A549 treated with AZD2906 at 1 μM for 4 hours (cell line): ENCODE results near the gene FNTB. TPM values are rescaled to one million over a fixed set of nuclear protein-coding genes. Genes with fewer than 3 reads are reported as not detected.

Experiments used
- total RNA-seq: library from RNA; stranded (reverse); fragments of 200-300 nt; extraction: Qiagen RNA extraction; gene quantifications from 5 replicates; pipeline ENCODE4 v1.2.3, GENCODE V29; 2022

FNTB gene
- total RNA-seq = 21.7 to 25.6 TPM (median 23.7 TPM) in 5 replicates

GRCh38 chr14:64986648-64987437, at the start of gene FNTB:
FNTB (plus strand) TSS chr14:64986895; CDS start chr14:64986954, 59 bp downstream.

GRCh38 chr14:64942531-64943111, 44.1 kb upstream of the FNTB start, which contains the start of gene GPX2:
GPX2 (minus strand) TSS chr14:64942745; CDS start chr14:64942726, 19 bp downstream.

GRCh38 chr14:64971943-64972791, 14.5 kb upstream of the FNTB start, which contains the start of gene RAB15:
RAB15 (minus strand) TSS chr14:64972336; CDS start chr14:64972076, 260 bp downstream.

GRCh38 chr14:65102441-65103149, 115.9 kb downstream of the FNTB start, which contains the start of gene MAX:
MAX (minus strand) TSS chr14:65102517; CDS start chr14:65102339, 178 bp downstream.

Other genes with a start within 250 kb of the FNTB start
- 1.4 to 1.7 TPM (median 1.5 TPM) in 5 replicates for gene SPTB, start 107.0 kb upstream of the FNTB start, total RNA-seq
- 74.3 to 119 TPM (median 76.4 TPM) in 5 replicates for gene CHURC1, start 72.4 kb upstream of the FNTB start, total RNA-seq
- gene GPX2, start 44.1 kb upstream of the FNTB start, total RNA-seq = 162 to 290 TPM (median 186 TPM) in 5 replicates
- gene RAB15, start 14.6 kb upstream of the FNTB start, total RNA-seq = 17.8 to 20.0 TPM (median 19.7 TPM) in 5 replicates
- 56.2 to 74.8 TPM (median 58.1 TPM) in 5 replicates for gene MAX, start 115.6 kb downstream of the FNTB start, total RNA-seq